ENCODE measurements around the gene TMUB1. TPM values are rescaled to one million over a fixed set of nuclear protein-coding genes. Genes with fewer than 3 reads are reported as not detected.

TMUB1 gene
- polyA plus RNA-seq, 2 of the 4 experiments (the other 2 are of a cell fraction): 14.0 to 37.7 TPM

DNA sequence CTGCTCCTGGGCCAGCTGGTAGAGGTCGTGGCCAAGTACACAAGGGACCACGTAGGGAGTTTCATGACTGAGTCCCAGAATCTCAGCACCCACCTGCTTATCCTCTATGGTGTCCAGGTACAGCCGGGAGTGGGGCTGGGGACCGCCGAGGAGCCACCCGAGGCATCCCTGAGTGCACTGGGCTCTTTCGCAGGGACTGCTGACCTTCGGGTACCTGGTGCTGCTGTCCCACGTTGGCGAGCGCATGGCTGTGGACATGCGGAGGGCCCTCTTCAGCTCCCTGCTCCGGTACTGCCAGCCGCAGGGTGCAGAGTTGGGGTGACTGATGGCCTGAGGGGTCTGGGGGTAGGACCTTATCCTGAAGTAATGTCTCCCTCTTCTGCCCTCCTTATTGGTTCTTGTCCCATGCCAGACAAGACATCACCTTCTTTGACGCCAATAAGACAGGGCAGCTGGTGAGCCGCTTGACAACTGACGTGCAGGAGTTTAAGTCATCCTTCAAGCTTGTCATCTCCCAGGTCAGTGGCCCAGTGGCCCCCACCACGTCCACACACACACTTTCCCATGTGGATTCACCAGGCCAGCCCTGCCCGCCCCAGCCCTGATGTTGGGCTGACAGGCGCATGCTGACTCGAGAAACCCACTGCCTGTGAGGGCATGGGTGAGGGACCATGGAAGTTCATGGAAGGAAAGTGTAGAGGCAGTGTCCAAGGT lies 48.8 kb downstream of the TMUB1 start:
- DNase-seq (ENCODE audit: low read depth in 1 of 2, low spot score in 1 of 2) (no peak), ATAC-seq (no peak), FAIRE-seq (no peak)
- H3K9me3 ChIP-seq: no peaks in the 10 kb centered on the region
- 93% methylated on average over 19 of the region's 21 CpGs for WGBS (ENCODE audit: missing lambda C conversion rate)
- no peak overlapping the region for H3K27ac ChIP-seq
- no peak for TF ChIP-seq ZFP36 (IDR thresholded peaks at IDR 0.05; ENCODE audit: borderline replicate concordance, partially characterized antibody)
- TF ChIP-seq JUNB (IDR thresholded peaks at IDR 0.05): no peak
- TF ChIP-seq CEBPB (IDR thresholded peaks at IDR 0.05): no peak
- no peak for TF ChIP-seq PHF8 (IDR thresholded peaks at IDR 0.05; ENCODE audit: borderline replicate concordance, low read depth)
- TF ChIP-seq ELK1 (IDR thresholded peaks at IDR 0.05; ENCODE audit: low read depth, low read length): no peak
- no peak for TF ChIP-seq KDM1A (IDR thresholded peaks at IDR 0.05; ENCODE audit: low read depth)
- no peak for TF ChIP-seq ZSCAN20 (CRISPR knock-in tag; IDR thresholded peaks at IDR 0.05)
- no peak for TF ChIP-seq EHMT2 (IDR thresholded peaks at IDR 0.05; ENCODE audit: low read depth)
- no peak for TF ChIP-seq NPAS2 (CRISPR knock-in tag; IDR thresholded peaks at IDR 0.05; ENCODE audit: borderline replicate concordance)
- TF ChIP-seq, protein P1, sequence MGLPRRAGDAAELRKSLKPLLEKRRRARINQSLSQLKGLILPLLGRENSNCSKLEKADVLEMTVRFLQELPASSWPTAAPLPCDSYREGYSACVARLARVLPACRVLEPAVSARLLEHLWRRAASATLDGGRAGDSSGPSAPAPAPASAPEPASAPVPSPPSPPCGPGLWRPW (IDR thresholded peaks at IDR 0.05): no peak
- no peak for TF ChIP-seq RFX5 (IDR thresholded peaks at IDR 0.05)
- TF ChIP-seq, protein P2, sequence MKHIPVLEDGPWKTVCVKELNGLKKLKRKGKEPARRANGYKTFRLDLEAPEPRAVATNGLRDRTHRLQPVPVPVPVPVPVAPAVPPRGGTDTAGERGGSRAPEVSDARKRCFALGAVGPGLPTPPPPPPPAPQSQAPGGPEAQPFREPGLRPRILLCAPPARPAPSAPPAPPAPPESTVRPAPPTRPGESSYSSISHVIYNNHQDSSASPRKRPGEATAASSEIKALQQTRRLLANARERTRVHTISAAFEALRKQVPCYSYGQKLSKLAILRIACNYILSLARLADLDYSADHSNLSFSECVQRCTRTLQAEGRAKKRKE (CRISPR knock-in tag; IDR thresholded peaks at IDR 0.05; ENCODE audit: low read depth): no peak
- TF ChIP-seq MAZ (IDR thresholded peaks at IDR 0.05; ENCODE audit: borderline replicate concordance, low read depth, low read length): no peak
- TF ChIP-seq CBX8 (IDR thresholded peaks at IDR 0.05): no peak
- TF ChIP-seq FOXS1 (CRISPR knock-in tag; IDR thresholded peaks at IDR 0.05): no peak
- TF ChIP-seq FOSL2 (IDR thresholded peaks at IDR 0.05): no peak
- no peak for TF ChIP-seq FOSL2 (CRISPR knock-in tag; IDR thresholded peaks at IDR 0.05)
- TF ChIP-seq PBX3 (IDR thresholded peaks at IDR 0.05): no peak
- POLR2A ChIA-PET: no interaction called here
- H3K4me2 ChIP-seq: no peak overlapping the region
- H3K4me3 ChIP-seq: no peak overlapping the region
- CTCF ChIA-PET: interaction anchor here (0.8 to 5.7 kb wide), 10 partner anchors 7 to 90 kb away, joined by 3 to 34 read pairs (median 4); partner anchors contain the start of genes AGAP3 and FASTK
- H3K4me1 ChIP-seq: peaks cover 26% of the 10 kb centered on the region

DNA sequence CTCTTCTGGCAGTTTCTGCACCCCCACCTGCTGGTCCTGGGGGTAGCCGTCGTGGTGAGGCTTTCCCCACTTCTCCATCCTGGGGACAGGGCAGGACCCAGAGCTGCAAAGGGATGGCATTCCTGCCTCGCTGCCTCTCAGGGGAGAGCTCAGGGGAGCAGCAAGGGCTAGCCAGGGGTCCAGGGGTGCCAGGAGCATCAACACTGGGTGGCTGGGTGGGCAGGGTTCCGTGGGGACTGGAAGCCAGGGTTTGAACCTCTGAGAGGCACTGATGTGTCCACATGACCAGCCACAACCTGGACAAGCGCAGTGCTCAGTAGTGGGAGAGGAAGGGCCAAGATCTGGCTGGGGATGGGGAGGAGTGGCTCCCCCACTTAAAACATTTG lies 49.4 kb downstream of the TMUB1 start:
- ChIA-PET POLR2A (no interaction called here), CTCF (interaction anchor here (0.8 to 5.7 kb wide), 9 partner anchors 8 to 90 kb away, joined by 3 to 34 read pairs (median 5); partner anchors contain the start of gene AGAP3)
- ATAC-seq: no peak
- TF ChIP-seq, protein P3, sequence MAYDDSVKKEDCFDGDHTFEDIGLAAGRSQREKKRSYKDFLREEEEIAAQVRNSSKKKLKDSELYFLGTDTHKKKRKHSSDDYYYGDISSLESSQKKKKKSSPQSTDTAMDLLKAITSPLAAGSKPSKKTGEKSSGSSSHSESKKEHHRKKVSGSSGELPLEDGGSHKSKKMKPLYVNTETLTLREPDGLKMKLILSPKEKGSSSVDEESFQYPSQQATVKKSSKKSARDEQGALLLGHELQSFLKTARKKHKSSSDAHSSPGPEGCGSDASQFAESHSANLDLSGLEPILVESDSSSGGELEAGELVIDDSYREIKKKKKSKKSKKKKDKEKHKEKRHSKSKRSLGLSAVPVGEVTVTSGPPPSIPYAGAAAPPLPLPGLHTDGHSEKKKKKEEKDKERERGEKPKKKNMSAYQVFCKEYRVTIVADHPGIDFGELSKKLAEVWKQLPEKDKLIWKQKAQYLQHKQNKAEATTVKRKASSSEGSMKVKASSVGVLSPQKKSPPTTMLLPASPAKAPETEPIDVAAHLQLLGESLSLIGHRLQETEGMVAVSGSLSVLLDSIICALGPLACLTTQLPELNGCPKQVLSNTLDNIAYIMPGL (CRISPR knock-in tag; IDR thresholded peaks at IDR 0.05; ENCODE audit: borderline replicate concordance): no peak
- TF ChIP-seq GATA3 (IDR thresholded peaks at IDR 0.05; ENCODE audit: borderline replicate concordance) (no peak), FOSL2 (IDR thresholded peaks at IDR 0.05) (no peak), FOSL2 (CRISPR knock-in tag; IDR thresholded peaks at IDR 0.05) (no peak), RFX5 (IDR thresholded peaks at IDR 0.05) (no peak), MAFK (IDR thresholded peaks at IDR 0.05; ENCODE audit: partially characterized antibody) (no peak), TP53 (CRISPR knock-in tag; IDR thresholded peaks at IDR 0.05) (no peak), CTCF (IDR thresholded peaks at IDR 0.05) (no peak), SMC3 (IDR thresholded peaks at IDR 0.05) (no peak), PBX3 (IDR thresholded peaks at IDR 0.05) (no peak), PHF8 (IDR thresholded peaks at IDR 0.05; ENCODE audit: borderline replicate concordance, low read depth) (no peak), E2F6 (IDR thresholded peaks at IDR 0.05; ENCODE audit: borderline replicate concordance, low read depth) (no peak), POLR2AphosphoS2 (conservative IDR thresholded peaks at IDR 0.05; ENCODE audit: low read length) (no peak)
- TF ChIP-seq, protein P2 (CRISPR knock-in tag; IDR thresholded peaks at IDR 0.05; ENCODE audit: low read depth): no peak

More for the DNA sequence above, 49.4 kb downstream of the TMUB1 start:
- peaks cover 25% of the 10 kb centered on the region for H3K4me1 ChIP-seq
- H3K4me3 ChIP-seq: no peak overlapping the region
- no peak overlapping the region for H3K4me2 ChIP-seq
- no peaks in the 10 kb centered on the region for H3K9me3 ChIP-seq
- 90% methylated on average over 2 of the region's 5 CpGs for WGBS (ENCODE audit: missing lambda C conversion rate)
- FAIRE-seq (no peak), DNase-seq (ENCODE audit: low read depth in 1 of 2, low spot score in 1 of 2) (no peak)
- no peak overlapping the region for H3K27ac ChIP-seq
